Right forelimb (tissue), 1 donor: ENCODE data around the gene EHMT1.

Experiments used
- DNase-seq: peaks from one replicate; pipeline ENCODE4 v3.0.0-alpha.2; 2018

Gene EHMT1

GRCh38 chr9:137814841-137815240 is 196.0 kb downstream of the EHMT1 start:
- no peak for DNase-seq

GRCh38 chr9:137815256-137816255 is 196.8 kb downstream of the EHMT1 start:
- no peak for DNase-seq

GRCh38 chr9:137816531-137817235 is 197.9 kb downstream of the EHMT1 start:
- no peak for DNase-seq

DNA sequence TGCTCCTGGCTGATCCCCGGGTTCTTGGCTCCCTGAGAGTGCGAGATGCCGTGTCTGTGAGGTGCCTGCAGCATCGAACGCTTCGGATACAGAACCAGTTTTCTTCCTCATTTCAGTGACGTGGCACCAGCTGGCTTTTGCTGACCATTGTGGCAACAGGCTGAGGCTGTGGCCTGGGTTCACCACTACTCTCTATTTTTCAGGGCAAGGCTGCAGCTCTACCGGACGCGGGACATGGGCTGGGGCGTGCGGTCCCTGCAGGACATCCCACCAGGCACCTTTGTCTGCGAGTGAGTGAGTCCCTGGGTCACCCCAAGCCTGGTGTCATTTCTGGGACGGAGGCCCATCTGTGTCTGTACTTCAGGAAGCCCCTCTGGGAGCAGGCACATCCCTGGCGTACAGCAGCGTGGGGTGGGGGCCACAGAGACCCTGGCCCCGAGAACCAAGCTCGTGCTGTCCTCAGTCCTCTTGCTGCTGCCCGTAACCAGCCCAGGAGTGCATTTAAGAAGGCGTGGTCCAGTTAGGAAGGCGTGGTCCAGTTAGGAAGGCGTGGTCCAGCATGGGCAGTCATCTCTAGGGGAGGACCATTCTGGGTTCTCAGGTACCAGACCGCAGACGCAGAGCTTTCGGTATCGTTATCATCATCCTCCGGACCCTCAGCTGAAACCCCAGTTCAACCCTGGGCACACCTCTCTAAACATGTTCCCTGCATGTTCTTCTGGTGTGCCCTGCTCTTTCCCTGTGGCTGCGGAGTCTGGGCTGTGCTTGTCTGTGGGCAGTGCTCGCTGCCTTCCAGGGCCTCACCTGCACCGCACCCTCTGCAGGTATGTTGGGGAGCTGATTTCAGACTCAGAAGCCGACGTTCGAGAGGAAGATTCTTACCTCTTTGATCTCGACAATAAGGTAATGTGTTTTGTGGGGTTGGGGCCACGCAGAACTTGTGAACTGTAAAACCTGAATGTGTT is 198.7 kb downstream of the EHMT1 start:
- no peak for DNase-seq

- no peak for DNase-seq
These were observed 199.5 kb downstream of the EHMT1 start for GRCh38 chr9:137818286-137818685.

GRCh38 chr9:137820161-137820855 is 201.5 kb downstream of the EHMT1 start:
- DNase-seq, result no peak

DNA sequence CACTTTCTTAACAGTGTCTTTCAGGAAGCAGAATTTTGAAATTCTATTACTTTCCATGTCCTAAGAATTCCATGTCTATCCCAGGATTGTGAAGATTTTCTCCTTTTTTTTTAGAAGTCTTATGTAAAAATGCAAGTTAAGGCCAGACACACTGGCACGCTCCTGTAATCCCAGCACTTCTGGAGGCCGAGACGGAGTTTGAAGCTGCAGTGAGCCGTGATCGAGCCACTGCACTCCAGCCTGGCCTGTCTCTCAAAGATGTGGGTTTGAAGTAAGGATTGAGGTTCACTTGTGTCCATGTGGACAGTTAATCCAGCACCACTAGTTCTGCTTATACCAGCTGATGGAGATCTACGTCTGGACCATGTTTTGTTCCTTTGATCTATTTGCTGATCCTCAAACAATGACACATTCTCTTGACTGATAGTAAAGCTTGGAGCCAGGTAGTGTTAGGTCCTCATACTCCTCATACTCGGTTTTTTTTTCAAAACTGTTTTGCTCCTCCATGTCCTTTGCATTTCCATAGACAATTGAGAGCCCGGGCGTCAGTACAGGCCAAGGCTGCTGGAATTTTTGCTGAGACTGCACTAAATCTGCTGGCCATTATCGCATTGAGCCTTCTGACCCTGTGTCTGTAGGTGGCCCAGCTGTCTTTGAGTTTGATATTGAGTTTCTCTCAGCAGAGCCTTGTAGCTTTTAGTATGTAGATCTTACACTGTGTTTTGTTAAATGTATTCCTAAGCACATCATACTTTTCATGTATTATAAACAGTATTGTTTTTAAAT is 205.4 kb downstream of the EHMT1 start:
- DNase-seq, result no peak

GRCh38 chr9:137825324-137825989 is 206.7 kb downstream of the EHMT1 start:
- no peak for DNase-seq

DNA sequence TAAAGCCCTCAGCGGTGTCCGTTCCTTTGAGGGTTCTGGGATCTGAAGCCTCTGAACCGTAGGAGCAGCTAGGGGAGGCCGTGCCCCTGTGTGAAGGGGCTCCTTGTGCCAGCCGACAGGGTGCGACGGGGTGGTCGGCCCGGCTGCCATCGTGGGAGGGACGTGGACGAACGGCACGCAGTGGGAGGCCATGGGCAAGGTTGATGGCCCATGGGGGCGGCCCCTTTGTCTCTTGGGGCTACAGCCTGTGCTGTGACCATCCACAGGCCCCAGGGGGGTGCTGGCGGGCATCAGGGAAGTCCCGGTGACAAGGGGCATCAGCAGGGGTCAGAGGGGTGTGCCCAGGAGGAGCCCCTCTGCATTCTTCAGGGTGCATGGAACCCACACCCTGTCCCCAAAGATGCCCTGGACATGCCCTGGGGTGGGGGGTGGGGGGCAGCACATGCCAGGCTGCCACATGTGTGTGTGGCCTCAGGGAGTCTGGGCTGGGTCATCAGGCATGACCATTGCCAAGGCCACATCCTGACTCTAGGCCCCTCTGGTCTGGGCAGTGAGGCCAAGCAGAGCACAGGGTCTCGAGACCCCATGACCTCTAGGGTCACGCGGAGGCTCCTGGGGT is 209.2 kb downstream of the EHMT1 start:
- no peak for DNase-seq

DNA sequence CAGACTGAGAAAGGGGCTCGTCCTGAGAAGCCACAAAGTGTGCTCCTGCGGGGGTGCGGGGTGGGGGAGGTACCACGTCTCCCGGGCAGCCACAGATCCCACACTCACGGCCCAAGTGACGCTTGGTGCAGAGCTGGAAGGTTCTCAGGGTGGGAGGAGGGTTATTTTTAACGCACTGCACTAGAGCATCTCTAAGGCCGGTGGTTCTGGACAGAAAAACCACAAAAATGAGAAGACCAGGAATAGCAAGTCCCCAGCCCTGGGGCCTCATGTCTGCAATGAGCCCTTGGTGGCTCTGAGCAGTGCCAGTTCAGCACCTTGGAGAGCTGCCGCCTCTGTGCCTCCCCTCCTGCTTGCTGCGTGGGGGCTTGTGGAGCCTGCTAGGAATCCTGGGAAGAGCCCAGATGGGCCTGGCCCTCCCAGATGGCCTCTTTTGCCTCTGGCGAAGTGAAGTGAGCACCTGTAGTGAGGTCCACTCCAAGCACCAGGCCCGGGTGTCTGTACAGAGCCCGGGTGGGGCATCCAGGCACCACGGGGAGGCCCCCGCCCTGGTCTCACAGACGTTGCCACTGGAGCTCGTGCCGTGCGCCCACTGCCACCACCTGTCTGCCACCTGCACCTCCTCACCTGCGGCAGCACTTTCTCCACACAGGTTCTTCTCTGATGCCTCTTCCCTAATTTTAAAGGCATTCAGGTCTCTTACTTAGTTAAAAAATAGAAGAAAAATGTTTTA is 209.9 kb downstream of the EHMT1 start:
- peak; percentile 58 for DNase-seq

- no peak for DNase-seq
These were observed 210.6 kb downstream of the EHMT1 start for GRCh38 chr9:137829260-137829996.

- DNase-seq, result no peak
These were observed 213.4 kb downstream of the EHMT1 start for GRCh38 chr9:137832191-137832700.

- DNase-seq, result no peak
These were observed 214.2 kb downstream of the EHMT1 start for GRCh38 chr9:137832830-137833590.

DNA sequence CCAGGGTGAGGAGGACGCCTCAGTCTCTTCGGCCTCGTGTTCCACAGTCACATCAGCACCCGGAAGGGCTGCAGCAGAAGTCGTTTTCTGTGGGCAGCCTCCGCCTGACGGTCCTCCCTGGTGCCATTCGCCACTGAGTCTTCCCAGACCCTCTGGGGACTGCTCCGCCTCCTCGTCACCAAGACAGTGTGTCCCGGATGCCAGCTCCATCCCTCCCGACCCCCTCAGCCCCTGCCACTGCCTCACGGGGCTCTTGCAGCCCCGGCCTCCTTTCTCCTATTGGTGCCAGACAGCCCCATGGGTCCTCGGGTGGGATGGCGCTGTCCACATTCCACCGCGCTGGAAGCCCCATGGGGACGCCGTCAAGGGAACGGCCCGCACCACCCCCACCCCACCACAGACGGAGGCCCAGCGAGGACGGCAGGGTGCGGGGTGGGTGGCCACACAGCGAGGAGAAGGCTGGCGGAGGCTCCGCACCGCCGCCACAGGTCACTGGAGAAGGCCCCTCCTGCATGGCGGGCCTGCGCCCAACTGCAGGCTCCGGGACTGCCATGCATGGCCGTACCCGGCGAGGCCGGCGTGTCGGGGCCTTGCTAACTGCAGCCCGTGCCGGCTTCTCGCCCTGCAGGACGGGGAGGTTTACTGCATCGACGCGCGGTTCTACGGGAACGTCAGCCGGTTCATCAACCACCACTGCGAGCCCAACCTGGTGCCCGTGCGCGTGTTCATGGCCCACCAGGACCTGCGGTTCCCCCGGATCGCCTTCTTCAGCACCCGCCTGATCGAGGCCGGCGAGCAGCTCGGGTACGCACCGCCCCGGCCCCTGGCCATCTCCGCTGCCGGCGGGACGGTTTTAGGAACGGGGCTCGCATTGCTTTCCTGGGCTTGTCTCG is 215.2 kb downstream of the EHMT1 start:
- no peak for DNase-seq

DNA sequence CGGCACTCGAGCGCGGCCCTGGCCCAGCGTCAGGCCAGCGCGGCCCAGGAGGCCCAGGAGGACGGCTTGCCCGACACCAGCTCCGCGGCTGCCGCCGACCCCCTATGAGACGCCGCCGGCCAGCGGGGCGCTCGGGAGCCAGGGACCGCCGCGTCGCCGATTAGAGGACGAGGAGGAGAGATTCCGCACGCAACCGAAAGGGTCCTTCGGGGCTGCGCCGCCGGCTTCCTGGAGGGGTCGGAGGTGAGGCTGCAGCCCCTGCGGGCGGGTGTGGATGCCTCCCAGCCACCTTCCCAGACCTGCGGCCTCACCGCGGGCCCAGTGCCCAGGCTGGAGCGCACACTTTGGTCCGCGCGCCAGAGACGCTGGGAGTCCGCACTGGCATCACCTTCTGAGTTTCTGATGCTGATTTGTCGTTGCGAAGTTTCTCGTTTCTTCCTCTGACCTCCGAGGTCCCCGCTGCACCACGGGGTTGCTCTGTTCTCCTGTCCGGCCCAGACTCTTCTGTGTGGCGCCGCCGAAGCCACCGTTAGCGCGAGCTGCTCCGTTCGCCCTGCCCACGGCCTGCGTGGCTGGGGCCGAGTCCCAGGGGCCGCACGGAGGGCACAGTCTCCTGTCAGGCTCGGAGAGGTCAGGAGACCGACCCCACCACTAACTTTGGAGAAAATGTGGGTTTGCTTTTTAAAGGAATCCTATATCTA is 216.2 kb downstream of the EHMT1 start:
- DNase-seq, result no peak
